ENCODE results near the gene OLIG2.

GRCh38 chr21:33025106-33025488, 638 bp upstream of the OLIG2 start:
- TF ChIP-seq CTCF (IDR thresholded peaks at IDR 0.05; ENCODE audit: insufficient read depth, low read length) (no peak), GABPA (IDR thresholded peaks at IDR 0.05; ENCODE audit: low read depth) (no peak), POLR2AphosphoS5 (IDR thresholded peaks at IDR 0.05; ENCODE audit: low read depth) (no peak), SPI1 (IDR thresholded peaks at IDR 0.05; ENCODE audit: borderline replicate concordance, low read depth) (no peak), REST (IDR thresholded peaks at IDR 0.05; ENCODE audit: insufficient replicate concordance, low read depth) (no peak)
